ENCODE data around the gene MCCC2. TPM values are rescaled to one million over a fixed set of nuclear protein-coding genes. Genes with fewer than 3 reads are reported as not detected.
"Not testable (repeated sequence)": the region's sequence is repeated elsewhere in the genome, so short reads cannot be mapped to it uniquely, and the experiment has no call there.

The MCCC2 gene
- total RNA-seq, result 86.2 TPM

DNA sequence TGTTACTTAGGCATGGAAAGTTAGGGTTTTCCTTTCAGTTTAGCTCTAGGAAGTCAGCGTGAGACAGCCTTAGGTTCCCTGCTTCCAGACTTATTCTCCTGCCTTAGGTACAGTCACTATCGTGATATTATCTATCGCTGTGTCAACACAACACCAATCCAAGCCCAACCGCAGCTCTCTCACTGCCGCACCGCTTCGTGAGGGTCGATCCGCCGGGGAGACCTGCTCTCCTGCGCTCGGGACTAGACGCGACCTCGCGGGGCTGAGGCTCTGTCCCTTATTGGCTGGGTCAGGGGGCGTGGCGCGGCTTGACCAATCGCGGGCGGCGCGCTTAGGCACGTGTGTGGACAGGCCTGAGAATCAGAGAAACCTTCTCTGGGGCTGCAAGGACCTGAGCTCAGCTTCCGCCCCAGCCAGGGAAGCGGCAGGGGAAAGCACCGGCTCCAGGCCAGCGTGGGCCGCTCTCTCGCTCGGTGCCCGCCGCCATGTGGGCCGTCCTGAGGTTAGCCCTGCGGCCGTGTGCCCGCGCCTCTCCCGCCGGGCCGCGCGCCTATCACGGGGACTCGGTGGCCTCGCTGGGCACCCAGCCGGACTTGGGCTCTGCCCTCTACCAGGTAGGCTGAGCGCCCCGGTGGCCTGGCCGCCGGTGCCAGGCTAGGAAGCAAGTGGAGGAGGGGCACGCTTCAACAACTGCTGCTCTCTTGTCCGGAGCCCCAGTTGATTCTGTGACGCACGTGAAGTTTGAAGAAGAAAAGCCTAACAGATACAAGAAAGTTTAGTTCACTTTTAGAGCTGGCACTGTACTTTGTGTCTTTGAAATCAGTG is at the start of gene MCCC2:
Gene MCCC2, plus strand, starts transcription at position 400 of the 825 bp plus-strand sequence. Its CDS starts 86 bp downstream, at position 486.
- ATAC-seq, result peak; percentile 95
- DNase-seq (ENCODE audit: low spot score), result peak; percentile 99

GRCh38 chr5:71537687-71538086 is 49.5 kb upstream of the MCCC2 start:
- no peak for DNase-seq (ENCODE audit: low spot score)

GRCh38 chr5:71550885-71551284 is 36.3 kb upstream of the MCCC2 start:
- ATAC-seq, result not testable (repeated sequence)

More at GRCh38 chr5:71537687-71538086, 49.5 kb upstream of the MCCC2 start:
- no peak for ATAC-seq

DNA sequence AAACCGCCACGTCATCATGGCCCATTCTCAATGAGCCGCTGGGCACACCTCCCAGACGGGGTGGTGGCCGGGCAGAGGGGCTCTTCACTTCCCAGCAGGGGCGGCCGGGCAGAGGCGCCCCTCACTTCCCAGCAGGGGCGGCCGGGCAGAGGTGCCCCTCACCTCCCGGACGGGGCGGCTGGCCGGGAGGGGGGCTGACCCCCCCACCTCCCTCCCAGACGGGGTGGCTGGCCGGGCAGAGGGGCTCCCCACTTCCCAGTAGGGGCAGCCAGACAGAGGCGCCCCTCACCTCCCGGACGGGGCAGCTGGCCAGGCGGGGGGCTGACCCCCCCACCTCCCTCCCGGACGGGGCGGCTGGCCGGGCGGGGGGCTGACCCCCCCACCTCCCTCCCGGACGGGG is 35.6 kb upstream of the MCCC2 start:
- ATAC-seq; DNase-seq (ENCODE audit: low spot score): not testable (repeated sequence)

More at GRCh38 chr5:71550885-71551284, 36.3 kb upstream of the MCCC2 start:
- DNase-seq (ENCODE audit: low spot score), result not testable (repeated sequence)

- not testable (repeated sequence) for DNase-seq (ENCODE audit: low spot score); ATAC-seq
Measured at GRCh38 chr5:71552026-71552749, 35.0 kb upstream of the MCCC2 start.

DNA sequence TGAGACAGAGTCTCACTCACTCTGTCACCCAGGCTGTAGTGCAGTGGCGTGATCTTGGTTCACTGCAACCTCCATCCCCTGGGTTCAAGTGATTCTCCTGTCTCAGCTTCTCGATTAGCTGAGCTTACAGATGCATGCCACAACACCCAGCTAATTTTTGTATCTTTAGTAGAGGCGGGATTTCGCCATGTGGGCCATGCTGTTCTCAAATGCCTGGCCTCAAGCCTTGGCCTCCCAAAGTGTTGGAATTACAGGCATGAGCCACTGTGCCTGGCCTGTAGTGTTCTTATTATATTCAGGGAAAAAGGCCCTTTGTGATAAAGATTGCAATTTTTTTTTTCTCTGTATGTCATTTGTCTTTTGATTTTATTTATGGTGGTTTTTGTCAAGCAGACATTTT is 24.0 kb upstream of the MCCC2 start:
- ATAC-seq, result no peak

DNA sequence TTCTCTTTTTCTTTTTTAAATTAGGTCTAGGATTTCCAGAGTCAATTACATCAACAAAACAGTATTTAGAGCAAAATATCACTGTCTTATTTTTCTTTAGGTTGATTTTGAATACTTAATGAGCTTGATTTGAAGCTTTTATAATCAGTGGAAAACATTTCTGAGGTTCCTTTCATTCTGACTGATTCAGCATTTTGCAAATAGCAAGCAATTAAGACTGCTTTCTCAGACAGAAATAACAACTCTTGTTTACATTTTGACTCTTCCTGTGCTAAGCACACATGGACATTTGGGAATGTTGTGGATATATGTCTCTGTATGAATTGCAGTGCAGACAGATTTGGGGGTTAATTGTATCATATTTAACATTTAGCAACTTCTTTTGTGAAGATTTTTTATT is 22.2 kb upstream of the MCCC2 start:
- ATAC-seq (no peak), DNase-seq (ENCODE audit: low spot score) (no peak)

More for the DNA sequence above, 24.0 kb upstream of the MCCC2 start:
- no peak for DNase-seq (ENCODE audit: low spot score)

DNA sequence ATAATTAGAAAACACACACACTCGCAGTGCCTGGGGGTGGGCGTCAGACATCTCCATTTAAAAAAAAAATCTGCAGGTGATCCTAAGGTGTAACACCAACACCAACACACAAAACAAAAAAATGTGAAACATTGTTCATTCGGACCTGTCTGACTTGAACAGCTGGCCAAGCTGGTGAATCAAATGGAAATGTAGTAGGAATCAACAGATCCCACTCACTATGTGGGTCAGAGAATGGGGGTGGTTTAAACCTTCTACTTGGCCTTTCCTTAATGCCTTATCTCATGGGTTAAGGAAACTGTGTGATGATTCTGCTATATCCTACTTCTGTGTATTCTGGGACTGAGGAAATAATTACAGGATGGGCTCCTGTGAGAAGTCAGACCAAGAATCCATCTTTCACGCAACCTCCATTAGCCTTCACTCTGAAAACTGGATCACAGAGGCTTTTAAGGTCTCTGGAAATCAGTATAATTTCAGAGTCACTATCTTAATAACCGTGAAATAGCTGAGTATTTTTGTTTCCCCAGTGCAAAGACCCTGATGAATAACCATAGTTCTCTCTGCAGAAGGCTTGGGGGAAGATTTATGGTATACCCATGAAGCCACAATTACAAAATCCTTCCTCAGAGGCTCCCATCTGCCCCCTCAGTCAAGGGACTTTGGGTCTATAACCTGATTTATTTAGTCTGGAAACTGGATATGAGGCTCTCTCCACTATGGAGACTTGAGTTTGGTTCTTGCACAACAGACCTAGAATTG is 17.2 kb upstream of the MCCC2 start:
- no peak for ATAC-seq

DNA sequence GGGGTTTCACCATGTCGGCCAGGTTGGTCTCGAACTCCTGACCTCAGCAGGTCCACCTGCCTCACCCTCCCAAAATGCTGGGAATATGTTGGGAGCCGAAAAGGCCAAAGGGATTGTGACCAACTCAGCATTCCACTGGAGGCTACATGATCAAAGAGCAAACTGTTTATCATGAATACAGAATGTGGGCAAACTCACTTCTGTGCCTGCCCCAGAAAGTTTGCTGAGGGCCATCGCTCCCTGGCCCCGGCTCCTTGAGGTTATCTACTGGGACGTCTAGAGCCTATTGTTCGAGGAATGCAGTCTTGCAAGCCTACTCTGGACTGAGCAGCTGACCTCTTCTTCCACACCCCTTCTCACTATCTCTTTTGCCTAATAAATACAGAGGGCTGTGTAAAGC is 15.3 kb upstream of the MCCC2 start:
- not testable (repeated sequence) for ATAC-seq; DNase-seq (ENCODE audit: low spot score)

More for the DNA sequence above, 17.2 kb upstream of the MCCC2 start:
- no peak for DNase-seq (ENCODE audit: low spot score)

DNA sequence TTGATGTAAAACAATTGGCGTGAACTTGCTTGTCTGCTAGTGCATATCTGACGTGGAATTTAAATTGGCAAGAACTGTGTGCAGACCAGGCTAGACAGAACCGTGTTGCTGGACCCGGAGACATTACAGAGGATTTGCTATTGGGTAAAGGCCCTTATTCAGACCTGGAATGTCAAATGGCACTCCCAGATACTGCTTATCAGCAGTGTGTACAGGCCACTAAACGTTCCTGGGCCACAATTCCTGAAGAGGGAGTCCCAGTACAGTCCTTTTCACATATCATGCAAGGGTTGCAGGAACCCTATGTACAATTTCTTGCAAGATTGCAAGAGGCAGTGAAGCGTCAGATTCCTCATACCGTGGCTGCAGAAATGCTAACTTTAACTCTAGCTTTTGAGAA is 13.5 kb upstream of the MCCC2 start:
- ATAC-seq (no peak), DNase-seq (ENCODE audit: low spot score) (no peak)

GRCh38 chr5:71575588-71575987 is 11.6 kb upstream of the MCCC2 start:
- DNase-seq (ENCODE audit: low spot score); ATAC-seq: not testable (repeated sequence)

GRCh38 chr5:71576241-71576640 is 10.9 kb upstream of the MCCC2 start:
- no peak for DNase-seq (ENCODE audit: low spot score)
- no peak for ATAC-seq

- ATAC-seq; DNase-seq (ENCODE audit: low spot score): not testable (repeated sequence)
Measured at GRCh38 chr5:71577839-71578238, 9.3 kb upstream of the MCCC2 start.

- ATAC-seq, result no peak
Measured at GRCh38 chr5:71582945-71583584, 4.1 kb upstream of the MCCC2 start.

GRCh38 chr5:71586052-71586940 is 844 bp upstream of the MCCC2 start:
- ATAC-seq (peak; percentile 13), DNase-seq (ENCODE audit: low spot score) (no peak)

More at GRCh38 chr5:71582945-71583584, 4.1 kb upstream of the MCCC2 start:
- DNase-seq (ENCODE audit: low spot score), result no peak

GRCh38 chr5:71587766-71588532 is 809 bp downstream of the MCCC2 start:
- no peak for DNase-seq (ENCODE audit: low spot score)
- peak; percentile 18 for ATAC-seq

- ATAC-seq (no peak), DNase-seq (ENCODE audit: low spot score) (no peak)
Measured at GRCh38 chr5:71588533-71588885, 1.4 kb downstream of the MCCC2 start.

GRCh38 chr5:71589903-71590302 is 2.8 kb downstream of the MCCC2 start:
- DNase-seq (ENCODE audit: low spot score) (no peak), ATAC-seq (no peak)

DNA sequence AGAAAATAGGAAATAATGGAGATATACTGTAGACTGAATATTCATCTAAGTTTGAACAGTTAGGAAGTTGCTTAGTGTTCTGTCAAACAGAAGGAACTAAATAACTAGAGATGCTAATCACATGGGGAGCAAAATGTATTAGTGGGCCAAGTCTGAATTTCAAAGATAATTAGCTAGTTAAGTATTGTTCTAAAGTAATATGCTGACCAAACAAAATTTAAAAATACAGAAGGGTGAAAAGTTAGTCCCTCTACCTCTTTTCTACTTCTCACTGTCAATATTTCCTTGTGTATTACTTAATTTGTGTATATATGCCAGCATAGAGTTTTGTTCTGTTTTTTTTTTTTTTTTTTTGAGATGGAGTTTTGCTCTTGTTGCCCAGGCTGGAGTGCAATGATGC is 4.0 kb downstream of the MCCC2 start:
- DNase-seq (ENCODE audit: low spot score) (no peak), ATAC-seq (no peak)

Measured in left lobe of liver (tissue), 2 donors.